Endothelial cell of umbilical vein (primary cell): ENCODE data around the gene TFF1. TPM values are rescaled to one million over a fixed set of nuclear protein-coding genes. Genes with fewer than 3 reads are reported as not detected.

Source experiments
- polyA plus RNA-seq, 4 experiments: library from polyadenylated mRNA; depleted of rRNA in 3 of 4; stranded (reverse) in 3 of 4; unstranded in 1 of 4; fragments of >200 nt; gene quantifications; 2 replicates each; pipeline versions ENCODE4 v1.2.1 to v1.2.3, GENCODE V29; 2011 to 2012; ENCODE audit warnings: missing spikeins in 1 of 4
- total RNA-seq: library from RNA; stranded (reverse); gene quantifications from 2 replicates; pipeline ENCODE4 v1.2.3, GENCODE V29; 2021

TFF1 gene
- total and polyA plus RNA-seq, 2 donors (not counting 3 experiments of a cell fraction or from before 2014, with no cell fraction given) = not detected

Other genes with a start within 250 kb of the TFF1 start
- gene ABCG1, start 147.4 kb downstream of the TFF1 start, total RNA-seq = 19.6 and 21.2 TPM in 2 replicates
- gene ABCG1, start 147.4 kb downstream of the TFF1 start, polyA plus RNA-seq = 6.7 and 8.4 TPM in 2 replicates
- gene TFF3, start 51.1 kb downstream of the TFF1 start, total RNA-seq = 0.93 and 1.9 TPM in 2 replicates
- gene TFF3, start 51.1 kb downstream of the TFF1 start, polyA plus RNA-seq = 1.8 TPM in 2 replicates
- gene TFF2, start 15.5 kb downstream of the TFF1 start, total RNA-seq = not detected in 2 replicates
- gene TFF2, start 15.5 kb downstream of the TFF1 start, polyA plus RNA-seq = not detected in 2 replicates
- gene TMPRSS3, start 29.5 kb upstream of the TFF1 start, total RNA-seq = not detected in 2 replicates
- gene TMPRSS3, start 29.5 kb upstream of the TFF1 start, polyA plus RNA-seq = not detected in 2 replicates
- gene UBASH3A, start 37.4 kb upstream of the TFF1 start, total RNA-seq = not detected in 2 replicates
- gene UBASH3A, start 37.4 kb upstream of the TFF1 start, polyA plus RNA-seq = not detected in 2 replicates
- gene RSPH1, start 129.7 kb upstream of the TFF1 start, total RNA-seq = not detected in 2 replicates
- gene RSPH1, start 129.7 kb upstream of the TFF1 start, polyA plus RNA-seq = 0.08 TPM in 1 of 2 replicates, not detected in the other
- gene SLC37A1, start 147.3 kb upstream of the TFF1 start, total RNA-seq = 7.6 and 11.2 TPM in 2 replicates
- 4.6 and 4.7 TPM in 2 replicates for gene SLC37A1, start 147.3 kb upstream of the TFF1 start, polyA plus RNA-seq